ENCODE measurements around the gene AADACL3. TPM values are rescaled to one million over a fixed set of nuclear protein-coding genes. Genes with fewer than 3 reads are reported as not detected.

Gene AADACL3
- total RNA-seq, 1 experiment from 2014 or later, result not detected

GRCh38 chr1:12706061-12706460, 9.8 kb upstream of the AADACL3 start:
- Mint-ChIP-seq H3K27ac (ENCODE audit: unreplicated experiment) (no peak overlapping the region), H3K4me1 (ENCODE audit: low read depth, unreplicated experiment) (no peaks in the 10 kb centered on the region), H3K4me3 (ENCODE audit: low read depth, unreplicated experiment) (no peak overlapping the region), H3K27me3 (ENCODE audit: unreplicated experiment) (peaks cover 32% of the 10 kb centered on the region), H3K9me3 (ENCODE audit: low read depth, unreplicated experiment) (peaks cover 10% of the 10 kb centered on the region), H3K36me3 (ENCODE audit: insufficient read depth, unreplicated experiment) (no peaks in the 10 kb centered on the region)
- intact Hi-C loops (cut with micrococcal nuclease; ENCODE audit: unreplicated experiment), result no loop called here
- CTCF ChIA-PET, result no interaction called here
- no peak for DNase-seq
- no TSS peak for BruUV-seq (replicated peaks)
- TF ChIP-seq CTCF (IDR thresholded peaks at IDR 0.05; ENCODE audit: unreplicated experiment), result no peak

GRCh38 chr1:12708396-12709090, 7.4 kb upstream of the AADACL3 start:
- Mint-ChIP-seq H3K36me3 (ENCODE audit: insufficient read depth, unreplicated experiment) (no peaks in the 10 kb centered on the region), H3K9me3 (ENCODE audit: low read depth, unreplicated experiment) (peaks cover 3% of the 10 kb centered on the region), H3K27ac (ENCODE audit: unreplicated experiment) (no peak overlapping the region), H3K4me1 (ENCODE audit: low read depth, unreplicated experiment) (no peaks in the 10 kb centered on the region), H3K27me3 (ENCODE audit: unreplicated experiment) (peaks cover 56% of the 10 kb centered on the region), H3K4me3 (ENCODE audit: low read depth, unreplicated experiment) (no peak overlapping the region)
- BruUV-seq (replicated peaks), result no TSS peak
- CTCF ChIA-PET, result no interaction called here
- no peak for TF ChIP-seq CTCF (IDR thresholded peaks at IDR 0.05; ENCODE audit: unreplicated experiment)
- intact Hi-C loops (cut with micrococcal nuclease; ENCODE audit: unreplicated experiment), result no loop called here
- no peak for DNase-seq

- H3K27me3 Mint-ChIP-seq (ENCODE audit: unreplicated experiment), result peaks cover 61% of the 10 kb centered on the region
- H3K9me3 Mint-ChIP-seq (ENCODE audit: low read depth, unreplicated experiment), result peaks cover under 1% of the 10 kb centered on the region
- no peaks in the 10 kb centered on the region for H3K36me3 Mint-ChIP-seq (ENCODE audit: insufficient read depth, unreplicated experiment)
- CTCF ChIA-PET, result no interaction called here
- no peak overlapping the region for H3K27ac Mint-ChIP-seq (ENCODE audit: unreplicated experiment)
- H3K4me1 Mint-ChIP-seq (ENCODE audit: low read depth, unreplicated experiment), result no peaks in the 10 kb centered on the region
- intact Hi-C loops (cut with micrococcal nuclease; ENCODE audit: unreplicated experiment), result no loop called here
- no peak overlapping the region for H3K4me3 Mint-ChIP-seq (ENCODE audit: low read depth, unreplicated experiment)
- TF ChIP-seq CTCF (IDR thresholded peaks at IDR 0.05; ENCODE audit: unreplicated experiment), result no peak
- no peak for DNase-seq
- BruUV-seq (replicated peaks), result no TSS peak
Measured at GRCh38 chr1:12709091-12709491, 6.8 kb upstream of the AADACL3 start.

GRCh38 chr1:12709696-12710095, 6.2 kb upstream of the AADACL3 start:
- CTCF ChIA-PET, result no interaction called here
- Mint-ChIP-seq H3K36me3 (ENCODE audit: insufficient read depth, unreplicated experiment) (no peaks in the 10 kb centered on the region), H3K4me1 (ENCODE audit: low read depth, unreplicated experiment) (no peaks in the 10 kb centered on the region), H3K4me3 (ENCODE audit: low read depth, unreplicated experiment) (no peak overlapping the region), H3K27ac (ENCODE audit: unreplicated experiment) (no peak overlapping the region), H3K9me3 (ENCODE audit: low read depth, unreplicated experiment) (no peaks in the 10 kb centered on the region), H3K27me3 (ENCODE audit: unreplicated experiment) (peaks cover 65% of the 10 kb centered on the region)
- intact Hi-C loops (cut with micrococcal nuclease; ENCODE audit: unreplicated experiment), result no loop called here
- no TSS peak for BruUV-seq (replicated peaks)
- no peak for TF ChIP-seq CTCF (IDR thresholded peaks at IDR 0.05; ENCODE audit: unreplicated experiment)
- DNase-seq, result no peak
